Transverse colon (tissue), 4 donors: ENCODE measurements around the gene MECR. TPM values are rescaled to one million over a fixed set of nuclear protein-coding genes. Genes with fewer than 3 reads are reported as not detected.
A peak's percentile ranks its signal among the peaks of the same experiment; 100 is the strongest.

Experiments used
- DNase-seq: peaks from one replicate; pipeline ENCODE4 v3.0.0-alpha.2; 2019
- H3K27ac ChIP-seq, 4 donors: fragments of 200-600 bp; sonication (generic); 2 replicates each; pipeline ENCODE4 v1.5.1; 2016 to 2018; ENCODE audit warnings: inconsistent platforms in 4 of 4
- H3K27me3 ChIP-seq: fragments of 200-600 bp; sonication (generic); 2 replicates; pipeline ENCODE4 v1.5.1; 2017; ENCODE audit warnings: inconsistent platforms
- H3K36me3 ChIP-seq, 4 donors: fragments of 200-600 bp; sonication (generic); 2 replicates each; pipeline ENCODE4 v1.5.1; 2017 to 2019; ENCODE audit warnings: inconsistent platforms in 4 of 4
- H3K4me1 ChIP-seq, 4 donors: fragments of 200-600 bp; sonication (generic); 2 replicates each; pipeline ENCODE4 v1.5.1; 2017 to 2020; ENCODE audit warnings: inconsistent platforms in 4 of 4
- H3K4me3 ChIP-seq, 4 donors: fragments of 200-600 bp; sonication (generic); 1 replicate in 1 of 4; 2 replicates in 3 of 4; pipeline versions ENCODE4 v1.5.1 to v1.6.1; 2017 to 2019; ENCODE audit warnings: inconsistent platforms in 4 of 4
- H3K9me3 ChIP-seq, 2 donors: fragments of 200-600 bp; sonication (generic); 2 replicates each; pipeline ENCODE4 v1.5.1; 2017 to 2019; ENCODE audit warnings: inconsistent platforms in 2 of 2
- CTCF ChIP-seq, 5 experiments: fragments of 200-600 bp in 3 of 5; fragments of 450-650 bp in 2 of 5; sonication (generic) in 3 of 5; IDR thresholded peaks; 1 replicate in 2 of 5; 2 replicates in 3 of 5; pipeline ENCODE4 v1.5.1; 2016 to 2017; ENCODE audit warnings: antibody characterized with exemption in 5 of 5, inconsistent platforms in 3 of 5, mild to moderate bottlenecking in 2 of 5, moderate library complexity in 1 of 5
- EP300 ChIP-seq: sonication (generic); formaldehyde crosslinking; IDR thresholded peaks from one replicate; pipeline ENCODE4 v1.6.1; 2017; ENCODE audit warnings: antibody characterized with exemption, low read depth
- POLR2A ChIP-seq: fragments of 450-650 bp; IDR thresholded peaks from one replicate; pipeline ENCODE4 v1.6.1; 2016; ENCODE audit warnings: antibody characterized with exemption, mild to moderate bottlenecking, moderate library complexity
- POLR2AphosphoS5 ChIP-seq, 3 donors: sonication (generic); formaldehyde crosslinking; IDR thresholded peaks; one replicate each; pipeline ENCODE4 v1.6.1; 2016; ENCODE audit warnings: antibody characterized with exemption in 3 of 3
- WGBS, 2 donors: methylation state at CpG; one replicate each; pipeline ENCODE4 v1.1.5; 2018; ENCODE audit warnings: low coverage in 1 of 2; 5-methylcytosine and 5-hydroxymethylcytosine counted together
- in situ Hi-C, 4 donors: fragments of 200-750 bp; cut with MboI; loops; one replicate each; pipeline versions ENCODE4 v1.15.0 to v1.15.1; 2017; ENCODE audit warnings: low sequenced_read_pairs in 3 of 4, low pct_ligation_motif_present in 1 of 4, low pct_unique_long_range_greater_than_20kb in 1 of 4
- intact Hi-C: fragments of 100-400 bp; cut with DNase I; formaldehyde crosslinking; loops from one replicate; pipeline ENCODE4 v1.15.1; 2023; ENCODE audit warnings: low total_unique reads
- total RNA-seq, 4 donors: library from RNA; depleted of rRNA; stranded (reverse); fragments of >200 nt; gene quantifications; one replicate each; pipeline ENCODE4 v1.1.0, GENCODE V29; 2016

The MECR gene
- total RNA-seq, 4 donors from 2014 or later, result 5.2 to 16.0 (median 12.2) TPM; not detected in 1

- peaks cover 18% of the 10 kb centered on the region for H3K27me3 ChIP-seq
- DNase-seq, result no peak
- H3K36me3 ChIP-seq, result no peaks in the 10 kb centered on the region
- H3K4me3 ChIP-seq, result no peak overlapping the region
- H3K9me3 ChIP-seq, result no peaks in the 10 kb centered on the region
- peaks cover 8 to 28% (median 22%) of the 10 kb centered on the region in 4 donors for H3K4me1 ChIP-seq
- no peak for TF ChIP-seq CTCF (IDR thresholded peaks at IDR 0.05)
- no peak for TF ChIP-seq EP300
- no peak for TF ChIP-seq POLR2AphosphoS5 (IDR thresholded peaks at IDR 0.05)
- no peak for TF ChIP-seq POLR2A
- in situ Hi-C loops (loop anchor here (10.0 to 25.0 kb wide), 5 partner anchors 855 to 1482 kb away; partner anchors contain the start of gene MATN1 (in 1 of the 4)), intact Hi-C loops (no loop called here)
- no peak overlapping the region for H3K27ac ChIP-seq
- WGBS, 2 donors, result 75% methylated on average over 3 of the region's 3 CpGs; no CpG with 5 or more reads in 1 of the 2 donors
Measured at GRCh38 chr1:29232387-29232786, 1.7 kb upstream of the MECR start.

DNA sequence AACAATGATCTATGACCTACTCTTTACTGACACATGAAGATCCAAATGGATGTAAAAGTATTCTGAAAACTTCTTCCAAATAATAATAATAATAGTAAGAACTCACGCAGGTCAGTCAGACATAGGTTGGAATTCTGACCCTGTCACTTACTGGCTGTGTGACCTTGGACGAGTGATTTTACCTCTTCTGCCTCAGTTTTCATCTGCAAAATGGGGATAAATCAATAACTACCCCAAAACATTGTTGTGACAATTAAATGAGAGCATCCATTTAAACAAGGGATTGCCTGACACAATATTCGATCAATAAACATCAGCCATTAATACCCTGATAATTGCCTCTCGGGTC is 556 bp downstream of the MECR start:
- TF ChIP-seq POLR2AphosphoS5 (IDR thresholded peaks at IDR 0.05) (no peak), EP300 (no peak), POLR2A (no peak), CTCF (IDR thresholded peaks at IDR 0.05) (no peak)
- DNase-seq, result no peak
- Histone ChIP-seq H3K9me3 (no peaks in the 10 kb centered on the region), H3K4me3 (peak overlapping the region; percentile 63 to 89 (median 82)), H3K36me3 (no peaks in the 10 kb centered on the region), H3K27me3 (peaks cover 2% of the 10 kb centered on the region), H3K4me1 (peaks cover 4 to 17% (median 13%) of the 10 kb centered on the region in 4 donors), H3K27ac (peak overlapping the region; percentile 63 to 88 (median 80))
- intact Hi-C loops (no loop called here), in situ Hi-C loops (loop anchor here (10.0 to 25.0 kb wide), 5 partner anchors 857 to 1485 kb away; partner anchors contain the start of gene MATN1 (in 1 of the 4))
- 0 to 16% methylated on average over 3 to 4 of the region's 4 CpGs for WGBS, 2 donors

DNA sequence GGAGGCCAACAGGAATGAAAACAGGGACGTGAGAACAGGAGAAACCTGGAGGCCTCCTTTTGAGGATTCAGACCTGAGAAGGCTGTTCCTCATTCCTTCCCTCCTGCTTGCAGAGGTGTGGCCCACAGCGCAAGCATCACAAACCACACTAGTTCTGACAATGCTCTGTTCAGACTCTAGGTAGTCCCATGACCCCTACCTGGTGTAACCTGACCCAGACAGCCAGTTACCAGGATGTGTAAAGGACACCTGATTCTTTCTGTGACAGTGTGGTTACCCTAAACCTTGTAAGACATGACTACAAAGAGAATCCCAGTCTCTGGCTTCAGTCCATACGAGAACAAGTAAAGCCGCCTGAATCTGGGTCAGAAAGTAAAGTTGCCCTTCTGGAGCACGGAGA is 3.2 kb downstream of the MECR start:
- Histone ChIP-seq H3K4me1 (peaks cover 4 to 17% (median 13%) of the 10 kb centered on the region in 4 donors), H3K9me3 (no peaks in the 10 kb centered on the region), H3K27me3 (no peaks in the 10 kb centered on the region), H3K4me3 (no peak overlapping the region), H3K36me3 (no peaks in the 10 kb centered on the region), H3K27ac (no peak overlapping the region)
- WGBS, 2 donors, result 81% methylated on average over 5 of the region's 5 CpGs; no CpG with 5 or more reads in 1 of the 2 donors
- no peak for TF ChIP-seq CTCF (IDR thresholded peaks at IDR 0.05)
- no peak for TF ChIP-seq POLR2A
- TF ChIP-seq POLR2AphosphoS5 (IDR thresholded peaks at IDR 0.05), result no peak
- no peak for TF ChIP-seq EP300
- in situ Hi-C loops (loop anchor here in 3 of 4 donors (25.0 kb wide), 4 partner anchors 860 to 1485 kb away; partner anchors contain the start of gene MATN1 (in 1 of the 3)), intact Hi-C loops (no loop called here)
- no peak for DNase-seq

GRCh38 chr1:29225361-29225760 is 5.4 kb downstream of the MECR start:
- 89 to 95% methylated on average over 3 to 4 of the region's 4 CpGs for WGBS, 2 donors
- in situ Hi-C loops, result loop anchor here in 3 of 4 donors (25.0 kb wide), 4 partner anchors 862 to 1487 kb away; partner anchors contain the start of gene MATN1 (in 1 of the 3)
- H3K9me3 ChIP-seq, result no peaks in the 10 kb centered on the region
- H3K27me3 ChIP-seq, result no peaks in the 10 kb centered on the region
- intact Hi-C loops, result no loop called here
- H3K27ac ChIP-seq, result no peak overlapping the region
- H3K4me1 ChIP-seq, result peaks cover 4 to 13% (median 9%) of the 10 kb centered on the region in 4 donors
- no peaks in the 10 kb centered on the region for H3K36me3 ChIP-seq
- H3K4me3 ChIP-seq, result no peak overlapping the region
- no peak for DNase-seq
- TF ChIP-seq EP300 (no peak), POLR2A (no peak), POLR2AphosphoS5 (IDR thresholded peaks at IDR 0.05) (no peak), CTCF (IDR thresholded peaks at IDR 0.05) (no peak)
